ENCODE results near the gene MED31. TPM values are rescaled to one million over a fixed set of nuclear protein-coding genes. Genes with fewer than 3 reads are reported as not detected.

Gene MED31
- total RNA-seq, 1 experiment from 2014 or later = 41.4 TPM

DNA sequence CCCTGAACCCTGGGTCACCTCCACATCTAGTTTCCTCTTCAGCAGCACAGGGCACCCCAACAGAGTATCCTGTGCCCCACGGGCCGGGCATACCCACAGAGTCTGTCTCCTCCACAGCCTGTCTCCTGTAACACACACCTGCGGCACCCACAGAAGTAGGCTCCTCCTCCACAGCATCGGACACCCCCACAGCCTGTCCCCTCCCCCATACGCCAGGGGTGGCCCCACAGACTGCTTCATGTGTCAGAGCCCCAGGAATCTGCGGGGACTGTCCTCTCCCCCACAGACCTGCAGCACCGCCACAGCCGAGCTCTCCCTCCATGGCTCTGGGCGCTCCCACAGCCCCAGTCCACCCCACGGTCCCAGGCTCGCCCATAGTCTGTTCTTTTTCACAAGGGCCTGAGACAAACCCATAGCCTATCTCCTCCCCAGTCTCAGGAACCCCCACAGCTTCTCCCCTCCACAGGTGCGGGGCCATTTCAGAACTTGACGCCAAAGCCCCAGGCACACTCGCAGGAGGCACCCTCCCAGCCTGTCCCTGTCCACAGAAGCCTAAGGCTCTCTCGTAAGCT lies 12.3 kb downstream of the MED31 start:
- Histone ChIP-seq H3K27me3 (ENCODE audit: insufficient read depth, low read depth) (no peaks in the 10 kb centered on the region), H2AFZ (peak overlapping the region; percentile 93), H3K4me2 (peak overlapping the region; percentile 95), H4K20me1 (ENCODE audit: insufficient read depth) (no peaks in the 10 kb centered on the region; the same call in 1 of the 2 replicates), H3K36me3 (ENCODE audit: low read depth) (peaks cover 24% of the 10 kb centered on the region), H3K9me3 (ENCODE audit: insufficient read depth, low read depth) (no peaks in the 10 kb centered on the region), H3F3A (ENCODE audit: insufficient read depth, low read depth) (peaks cover 36% of the 10 kb centered on the region), H3K4me3 (peak overlapping the region; percentile 81), H3K4me1 (replicated peaks; ENCODE audit: insufficient read depth) (peaks cover 31% of the 10 kb centered on the region), H3K27ac (no peak overlapping the region), H3K9me2 (ENCODE audit: insufficient read depth) (no peaks in the 10 kb centered on the region), H3K79me2 (ENCODE audit: low read depth) (peaks cover 61% of the 10 kb centered on the region)
- peak in 1 of 2 experiments; percentile 62 for DNase-seq
- BruUV-seq (replicated peaks) = no TSS peak
- POLR2A ChIA-PET (ENCODE audit: unreplicated experiment) = interaction anchor here (0.6 to 0.8 kb wide), 2 partner anchors 14 to 1216 kb away, joined by 7 to 8 read pairs; no protein-coding TSS in a partner anchor
- no peak for TF ChIP-seq CTCF (conservative IDR thresholded peaks at IDR 0.05)
- no peak for TF ChIP-seq EZH2 (IDR thresholded peaks at IDR 0.05; ENCODE audit: low read depth)
- intact Hi-C loops (cut with micrococcal nuclease; ENCODE audit: unreplicated experiment) = no loop called here
- CTCF ChIA-PET = no interaction called here

DNA sequence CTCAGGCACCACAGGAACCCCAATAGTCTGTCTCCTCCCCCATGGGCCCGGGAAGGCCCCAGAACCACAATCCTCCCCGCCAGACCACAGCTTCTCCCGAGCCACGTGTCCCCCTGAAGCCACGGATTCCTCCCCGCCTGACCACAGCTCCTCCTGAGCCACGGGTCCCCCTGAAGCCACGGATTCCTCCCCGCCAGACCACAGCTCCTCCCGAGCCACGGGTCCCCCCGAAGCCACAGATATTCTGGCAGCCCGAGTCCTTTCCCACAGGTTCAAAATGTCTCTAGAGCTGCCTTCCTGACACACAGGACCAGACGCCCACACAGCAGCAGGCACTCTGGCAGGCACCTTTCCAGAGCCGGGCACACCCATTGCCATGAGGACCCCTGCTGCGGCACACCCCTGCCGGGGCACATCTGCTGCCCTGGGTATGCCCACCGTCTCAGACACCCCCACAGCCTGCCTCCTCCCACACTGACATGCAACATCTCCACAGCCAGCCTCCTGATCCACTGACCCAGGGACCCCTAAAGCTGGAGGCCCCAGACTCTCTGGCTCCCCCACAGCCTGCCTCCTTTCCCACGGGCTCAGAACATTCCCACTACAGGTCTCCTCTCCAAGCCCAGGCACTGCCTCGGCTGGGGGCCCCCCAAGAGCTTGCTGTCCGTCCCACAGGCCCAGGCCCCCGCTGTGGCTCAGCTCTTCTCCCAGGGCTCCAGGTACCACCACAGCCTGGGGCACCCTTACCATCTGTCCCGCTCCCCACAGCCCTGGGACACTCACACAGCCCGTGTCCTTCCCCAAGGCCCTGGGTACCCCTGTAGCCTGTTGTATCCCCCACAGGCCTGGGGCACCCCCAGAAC lies 13.1 kb downstream of the MED31 start:
- ChIA-PET POLR2A (ENCODE audit: unreplicated experiment) (interaction anchor here (0.6 kb wide), 1 partner anchor 13 kb away, joined by 8 read pairs; no protein-coding TSS in a partner anchor), CTCF (no interaction called here)
- H3K4me3 ChIP-seq = peak overlapping the region; percentile 81; the same call in 1 of the 2 replicates

GRCh38 chr17:6637458-6637840 lies 14.0 kb downstream of the MED31 start:
- Histone ChIP-seq H2AFZ (no peak overlapping the region), H3K27me3 (ENCODE audit: insufficient read depth, low read depth) (no peaks in the 10 kb centered on the region), H3K4me3 (no peak overlapping the region), H3K9me3 (ENCODE audit: insufficient read depth, low read depth) (no peaks in the 10 kb centered on the region), H3F3A (ENCODE audit: insufficient read depth, low read depth) (peaks cover 19% of the 10 kb centered on the region), H3K79me2 (ENCODE audit: low read depth) (peaks cover 47% of the 10 kb centered on the region), H3K36me3 (ENCODE audit: low read depth) (peaks cover 30% of the 10 kb centered on the region), H3K27ac (no peak overlapping the region), H3K4me1 (replicated peaks; ENCODE audit: insufficient read depth) (peaks cover 16% of the 10 kb centered on the region), H3K9me2 (ENCODE audit: insufficient read depth) (no peaks in the 10 kb centered on the region), H3K4me2 (no peak overlapping the region), H4K20me1 (ENCODE audit: insufficient read depth) (no peaks in the 10 kb centered on the region; the same call in 1 of the 2 replicates)
- intact Hi-C loops (cut with micrococcal nuclease; ENCODE audit: unreplicated experiment) = no loop called here
- TF ChIP-seq EZH2 (IDR thresholded peaks at IDR 0.05; ENCODE audit: low read depth) (no peak), CTCF (conservative IDR thresholded peaks at IDR 0.05) (no peak)
- ChIA-PET POLR2A (ENCODE audit: unreplicated experiment) (no interaction called here), CTCF (no interaction called here)
- no TSS peak for BruUV-seq (replicated peaks)
- DNase-seq = no peak

More for the DNA sequence above, 13.1 kb downstream of the MED31 start:
- DNase-seq = no peak
- TF ChIP-seq CTCF (conservative IDR thresholded peaks at IDR 0.05) (no peak), EZH2 (IDR thresholded peaks at IDR 0.05; ENCODE audit: low read depth) (no peak)
- no TSS peak for BruUV-seq (replicated peaks)
- Histone ChIP-seq H3F3A (ENCODE audit: insufficient read depth, low read depth) (peaks cover 28% of the 10 kb centered on the region), H2AFZ (no peak overlapping the region), H3K4me2 (peak overlapping the region; percentile 95), H3K9me3 (ENCODE audit: insufficient read depth, low read depth) (no peaks in the 10 kb centered on the region), H3K79me2 (ENCODE audit: low read depth) (peaks cover 56% of the 10 kb centered on the region), H3K4me1 (replicated peaks; ENCODE audit: insufficient read depth) (peaks cover 24% of the 10 kb centered on the region), H3K36me3 (ENCODE audit: low read depth) (peaks cover 29% of the 10 kb centered on the region), H3K27me3 (ENCODE audit: insufficient read depth, low read depth) (no peaks in the 10 kb centered on the region), H4K20me1 (ENCODE audit: insufficient read depth) (no peaks in the 10 kb centered on the region; the same call in 1 of the 2 replicates), H3K9me2 (ENCODE audit: insufficient read depth) (no peaks in the 10 kb centered on the region), H3K27ac (no peak overlapping the region)
- intact Hi-C loops (cut with micrococcal nuclease; ENCODE audit: unreplicated experiment) = no loop called here

All from PC-9 (cell line).